ENCODE results near the gene GBX2.
A peak's percentile ranks its signal among the peaks of the same experiment; 100 is the strongest.

- TF ChIP-seq, protein P1, sequence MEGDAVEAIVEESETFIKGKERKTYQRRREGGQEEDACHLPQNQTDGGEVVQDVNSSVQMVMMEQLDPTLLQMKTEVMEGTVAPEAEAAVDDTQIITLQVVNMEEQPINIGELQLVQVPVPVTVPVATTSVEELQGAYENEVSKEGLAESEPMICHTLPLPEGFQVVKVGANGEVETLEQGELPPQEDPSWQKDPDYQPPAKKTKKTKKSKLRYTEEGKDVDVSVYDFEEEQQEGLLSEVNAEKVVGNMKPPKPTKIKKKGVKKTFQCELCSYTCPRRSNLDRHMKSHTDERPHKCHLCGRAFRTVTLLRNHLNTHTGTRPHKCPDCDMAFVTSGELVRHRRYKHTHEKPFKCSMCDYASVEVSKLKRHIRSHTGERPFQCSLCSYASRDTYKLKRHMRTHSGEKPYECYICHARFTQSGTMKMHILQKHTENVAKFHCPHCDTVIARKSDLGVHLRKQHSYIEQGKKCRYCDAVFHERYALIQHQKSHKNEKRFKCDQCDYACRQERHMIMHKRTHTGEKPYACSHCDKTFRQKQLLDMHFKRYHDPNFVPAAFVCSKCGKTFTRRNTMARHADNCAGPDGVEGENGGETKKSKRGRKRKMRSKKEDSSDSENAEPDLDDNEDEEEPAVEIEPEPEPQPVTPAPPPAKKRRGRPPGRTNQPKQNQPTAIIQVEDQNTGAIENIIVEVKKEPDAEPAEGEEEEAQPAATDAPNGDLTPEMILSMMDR (IDR thresholded peaks at IDR 0.05) = peak; percentile 18 to 59 (median 49)
- TF ChIP-seq POLR2A (IDR thresholded peaks at IDR 0.05) = no peak
These were observed 8.2 kb upstream of the GBX2 start for GRCh38 chr2:236176417-236176816.
